ENCODE data around the gene TDRD7.

TDRD7 gene

DNA sequence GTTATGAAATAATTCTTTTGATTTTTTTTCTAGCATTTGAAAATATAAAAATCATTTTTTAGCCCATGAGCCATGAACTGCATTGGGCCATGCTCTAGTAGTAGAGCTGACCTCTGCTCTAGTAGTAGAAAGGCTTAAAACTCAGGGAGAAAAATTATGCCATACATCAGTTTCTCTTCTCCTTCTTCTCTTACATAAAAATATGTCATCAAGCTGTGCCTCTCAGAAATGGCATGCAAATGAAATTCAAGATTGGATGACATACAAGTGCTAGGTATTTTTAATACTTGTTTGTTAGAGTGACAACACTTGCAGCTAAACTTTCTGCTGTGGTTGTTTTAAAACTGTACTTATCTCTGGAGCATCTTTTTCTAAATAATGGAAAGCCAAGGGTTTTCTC is 47.4 kb downstream of the TDRD7 start:
- no peak overlapping the region for H3K4me3 ChIP-seq (ENCODE audit: low read depth, low read length)
- DNase-seq (ENCODE audit: low read depth) = no peak
- TF ChIP-seq, protein P1, sequence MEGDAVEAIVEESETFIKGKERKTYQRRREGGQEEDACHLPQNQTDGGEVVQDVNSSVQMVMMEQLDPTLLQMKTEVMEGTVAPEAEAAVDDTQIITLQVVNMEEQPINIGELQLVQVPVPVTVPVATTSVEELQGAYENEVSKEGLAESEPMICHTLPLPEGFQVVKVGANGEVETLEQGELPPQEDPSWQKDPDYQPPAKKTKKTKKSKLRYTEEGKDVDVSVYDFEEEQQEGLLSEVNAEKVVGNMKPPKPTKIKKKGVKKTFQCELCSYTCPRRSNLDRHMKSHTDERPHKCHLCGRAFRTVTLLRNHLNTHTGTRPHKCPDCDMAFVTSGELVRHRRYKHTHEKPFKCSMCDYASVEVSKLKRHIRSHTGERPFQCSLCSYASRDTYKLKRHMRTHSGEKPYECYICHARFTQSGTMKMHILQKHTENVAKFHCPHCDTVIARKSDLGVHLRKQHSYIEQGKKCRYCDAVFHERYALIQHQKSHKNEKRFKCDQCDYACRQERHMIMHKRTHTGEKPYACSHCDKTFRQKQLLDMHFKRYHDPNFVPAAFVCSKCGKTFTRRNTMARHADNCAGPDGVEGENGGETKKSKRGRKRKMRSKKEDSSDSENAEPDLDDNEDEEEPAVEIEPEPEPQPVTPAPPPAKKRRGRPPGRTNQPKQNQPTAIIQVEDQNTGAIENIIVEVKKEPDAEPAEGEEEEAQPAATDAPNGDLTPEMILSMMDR (conservative IDR thresholded peaks at IDR 0.05; ENCODE audit: low read depth, low read length) = no peak

DNA sequence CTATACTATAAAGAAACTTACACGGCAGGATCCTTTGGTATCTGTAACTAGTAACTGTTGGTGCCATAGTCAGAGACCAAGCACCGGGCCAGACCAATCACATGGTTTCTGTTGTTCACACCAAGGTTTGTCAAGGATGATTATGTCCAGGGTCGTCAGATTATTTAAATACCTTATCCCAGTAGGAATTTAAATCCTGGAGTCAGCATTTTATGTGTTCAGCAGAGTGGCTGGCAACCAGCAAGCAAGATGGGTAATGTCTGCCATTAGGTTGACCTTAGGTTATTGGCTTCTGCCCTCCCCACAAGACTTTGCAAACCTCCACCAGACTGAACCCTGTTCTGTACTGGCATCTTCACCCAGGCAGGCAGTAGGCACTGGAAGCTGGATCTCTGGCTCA is 50.3 kb downstream of the TDRD7 start:
- DNase-seq (ENCODE audit: low read depth) = no peak
- H3K4me3 ChIP-seq (ENCODE audit: low read depth, low read length) = no peak overlapping the region
- TF ChIP-seq, protein P1 (conservative IDR thresholded peaks at IDR 0.05; ENCODE audit: low read depth, low read length) = no peak

DNA sequence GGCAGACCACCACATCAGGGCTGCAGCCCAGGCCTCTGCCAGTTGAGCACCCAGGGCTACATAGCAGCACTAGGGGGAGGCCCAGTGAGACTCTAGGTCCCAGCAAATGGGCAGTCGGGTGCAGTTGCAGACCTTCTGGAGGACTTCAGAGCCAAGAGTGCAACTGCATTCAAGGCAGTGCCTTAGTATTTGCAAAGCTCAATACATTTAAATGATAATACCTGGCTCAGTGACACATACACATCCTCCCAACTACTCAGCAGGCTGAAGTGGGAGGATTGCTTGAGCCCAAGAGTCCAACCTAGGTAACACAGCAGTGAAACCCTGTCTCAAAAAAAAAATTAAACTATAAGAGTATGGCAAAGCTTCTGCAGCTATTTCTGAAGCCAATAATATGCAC is 51.0 kb downstream of the TDRD7 start:
- no peak overlapping the region for H3K4me3 ChIP-seq (ENCODE audit: low read depth, low read length)
- TF ChIP-seq, protein P1 (conservative IDR thresholded peaks at IDR 0.05; ENCODE audit: low read depth, low read length) = no peak
- no peak for DNase-seq (ENCODE audit: low read depth)

DNA sequence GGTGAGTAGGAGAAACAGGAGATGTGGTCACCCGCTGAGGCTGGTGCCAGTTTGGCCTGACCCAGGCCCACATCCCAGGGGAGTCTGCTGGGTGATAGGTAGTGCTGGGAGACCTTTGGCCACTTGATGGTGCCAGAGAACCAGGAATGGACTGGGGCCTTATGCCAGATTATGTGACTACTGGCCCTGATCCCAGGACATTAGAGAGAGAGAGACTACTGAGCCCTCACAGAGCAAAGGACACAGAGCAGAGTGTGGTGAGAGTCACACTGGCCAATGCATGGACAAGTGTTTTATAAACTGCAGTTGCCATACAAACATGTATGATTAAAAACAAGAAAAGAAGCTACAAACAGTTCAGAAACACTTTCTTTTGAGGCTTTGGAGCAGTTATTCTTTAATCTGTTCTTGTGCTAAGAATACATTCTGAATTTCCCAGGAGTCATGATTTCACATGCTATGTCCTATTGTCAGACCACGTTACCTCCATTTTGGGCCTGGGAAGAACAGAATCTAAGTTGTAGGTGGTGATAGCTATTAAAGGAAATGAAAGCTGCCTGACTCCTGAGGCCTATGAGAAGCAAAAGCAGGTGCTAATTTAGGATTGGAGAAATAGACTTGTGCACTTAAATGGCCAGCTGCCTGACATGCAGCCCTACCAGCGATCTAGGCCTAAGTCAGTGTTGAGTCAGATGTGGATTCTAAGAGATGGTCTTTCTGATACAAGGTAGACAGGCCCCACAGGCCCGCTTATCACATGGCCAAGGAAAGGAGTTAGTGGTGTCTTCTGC is 57.0 kb downstream of the TDRD7 start:
- no peak overlapping the region for H3K4me3 ChIP-seq (ENCODE audit: low read depth, low read length)
- DNase-seq (ENCODE audit: low read depth) = peak; percentile 74
- TF ChIP-seq, protein P1 (conservative IDR thresholded peaks at IDR 0.05; ENCODE audit: low read depth, low read length) = peak; percentile 86

DNA sequence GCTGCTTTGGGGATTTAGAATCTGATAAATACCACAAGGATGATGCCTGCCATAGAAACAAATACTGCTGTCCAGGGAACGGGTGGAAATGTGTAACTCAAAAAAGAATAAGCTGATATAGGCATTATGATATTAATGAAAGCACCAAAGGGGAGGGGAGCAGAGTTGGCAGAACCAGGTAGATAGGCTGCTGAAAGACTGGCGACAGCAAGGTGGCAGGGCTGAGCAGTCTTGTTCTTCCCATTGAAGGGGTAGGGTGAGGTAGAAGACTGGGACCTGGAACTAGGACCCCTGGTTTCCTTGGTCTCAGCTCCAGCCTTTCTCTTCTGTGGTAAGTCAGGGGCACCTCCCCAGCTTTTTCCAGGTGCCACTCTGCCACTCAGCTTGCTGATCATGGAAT is 58.2 kb downstream of the TDRD7 start:
- no peak for DNase-seq (ENCODE audit: low read depth)
- TF ChIP-seq, protein P1 (conservative IDR thresholded peaks at IDR 0.05; ENCODE audit: low read depth, low read length) = peak; percentile 30
- no peak overlapping the region for H3K4me3 ChIP-seq (ENCODE audit: low read depth, low read length)

DNA sequence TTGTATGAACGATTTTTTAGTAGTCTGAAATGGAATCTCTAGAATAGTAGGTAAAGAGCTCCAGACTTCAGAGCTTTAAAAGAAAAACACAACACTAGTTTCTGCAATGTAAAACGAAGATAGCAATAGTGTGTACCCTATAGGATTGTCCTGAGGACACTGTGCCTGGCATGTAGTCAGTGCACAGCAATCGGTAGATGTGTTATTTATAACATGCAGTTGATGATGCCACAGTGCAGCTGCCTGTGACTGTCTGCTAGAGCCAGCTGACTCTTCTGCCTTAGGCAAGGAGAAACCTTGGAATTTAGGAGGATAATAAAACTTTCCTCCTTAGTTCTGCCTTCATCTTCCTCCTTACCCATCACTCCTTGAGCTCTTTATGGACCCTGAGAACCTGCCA is 61.8 kb downstream of the TDRD7 start:
- no peak for DNase-seq (ENCODE audit: low read depth)
- TF ChIP-seq, protein P1 (conservative IDR thresholded peaks at IDR 0.05; ENCODE audit: low read depth, low read length) = no peak
- no peak overlapping the region for H3K4me3 ChIP-seq (ENCODE audit: low read depth, low read length)

DNA sequence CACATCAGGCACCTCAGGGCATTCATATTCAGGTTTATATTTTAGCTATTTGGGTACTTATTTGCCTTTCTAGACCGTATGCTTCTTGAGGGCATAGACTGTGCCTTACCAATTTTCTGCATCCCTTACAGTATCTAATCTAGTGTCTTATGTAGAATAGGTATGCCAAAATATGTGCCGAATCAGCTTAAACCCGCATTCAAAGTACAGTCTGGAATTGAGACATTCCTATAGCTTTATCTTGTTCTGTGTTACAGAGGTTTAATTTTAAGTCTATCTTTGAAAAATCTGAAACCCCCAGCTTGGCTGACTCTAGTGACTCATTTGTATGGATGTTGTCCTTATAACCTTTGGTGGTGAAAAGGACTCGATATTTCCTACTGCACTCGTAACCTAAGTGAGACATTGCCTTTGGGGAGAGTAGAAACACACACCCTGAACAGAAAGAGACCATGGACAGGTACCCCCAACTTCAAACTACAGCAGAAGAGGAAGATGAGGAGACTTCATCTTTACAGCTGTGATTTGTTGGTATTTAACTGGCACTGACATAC is 62.6 kb downstream of the TDRD7 start:
- TF ChIP-seq, protein P1 (conservative IDR thresholded peaks at IDR 0.05; ENCODE audit: low read depth, low read length) = no peak
- peak; percentile 30 for DNase-seq (ENCODE audit: low read depth)
- H3K4me3 ChIP-seq (ENCODE audit: low read depth, low read length) = no peak overlapping the region

All from choroid plexus epithelial cell (primary cell).